HG03045 (cell line): ENCODE data around the gene RPL12.

Experiments used
- ATAC-seq: cut with Tn5 transposase; IDR thresholded peaks from one replicate; pipeline ENCODE4 v1.9.1; 2021; ENCODE audit warnings: mild to moderate bottlenecking, moderate library complexity; ENCODE audit not compliant: unreplicated experiment

Gene RPL12

DNA sequence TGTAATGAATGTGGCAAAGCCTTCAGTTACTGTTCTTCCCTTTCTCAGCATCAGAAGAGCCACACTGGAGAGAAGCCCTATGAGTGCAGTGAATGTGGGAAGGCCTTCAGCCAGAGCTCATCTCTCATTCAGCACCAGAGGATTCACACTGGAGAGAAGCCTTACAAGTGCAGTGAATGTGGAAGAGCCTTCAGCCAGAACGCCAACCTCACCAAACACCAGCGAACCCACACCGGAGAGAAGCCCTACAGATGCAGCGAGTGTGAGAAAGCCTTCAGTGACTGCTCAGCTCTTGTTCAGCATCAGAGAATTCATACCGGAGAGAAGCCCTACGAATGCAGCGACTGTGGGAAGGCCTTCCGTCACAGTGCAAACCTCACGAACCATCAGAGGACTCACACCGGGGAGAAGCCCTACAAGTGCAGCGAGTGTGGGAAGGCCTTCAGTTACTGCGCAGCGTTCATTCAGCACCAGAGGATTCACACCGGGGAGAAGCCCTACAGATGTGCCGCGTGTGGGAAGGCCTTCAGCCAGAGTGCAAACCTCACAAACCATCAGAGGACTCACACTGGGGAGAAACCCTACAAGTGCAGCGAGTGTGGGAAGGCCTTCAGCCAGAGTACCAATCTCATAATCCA is 6.8 kb downstream of the RPL12 start:
- no peak for ATAC-seq

DNA sequence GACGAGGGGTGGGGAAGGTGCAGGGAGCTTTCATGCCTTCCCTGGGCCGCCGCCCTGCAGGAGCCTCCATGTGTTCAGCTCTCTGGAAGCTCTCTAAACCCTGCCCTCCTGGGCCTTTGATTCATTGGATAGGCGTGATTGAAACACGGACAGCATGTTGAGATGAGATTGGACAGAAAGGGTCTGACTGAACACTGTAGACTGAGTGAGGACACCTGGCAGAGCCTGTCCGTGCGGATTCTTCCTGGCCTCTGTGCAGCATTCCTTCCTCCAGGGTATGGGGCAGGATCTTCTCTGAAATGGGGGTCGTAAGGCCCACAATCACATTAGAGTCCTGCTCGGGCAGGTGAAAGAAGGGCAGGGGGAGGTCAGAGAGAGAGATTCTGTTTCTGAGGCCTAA is 12.8 kb downstream of the RPL12 start:
- no peak for ATAC-seq

GRCh38 chr9:127437497-127438264 is 13.5 kb downstream of the RPL12 start:
- ATAC-seq, result no peak

GRCh38 chr9:127430415-127430814 is 20.8 kb downstream of the RPL12 start:
- ATAC-seq, result no peak

DNA sequence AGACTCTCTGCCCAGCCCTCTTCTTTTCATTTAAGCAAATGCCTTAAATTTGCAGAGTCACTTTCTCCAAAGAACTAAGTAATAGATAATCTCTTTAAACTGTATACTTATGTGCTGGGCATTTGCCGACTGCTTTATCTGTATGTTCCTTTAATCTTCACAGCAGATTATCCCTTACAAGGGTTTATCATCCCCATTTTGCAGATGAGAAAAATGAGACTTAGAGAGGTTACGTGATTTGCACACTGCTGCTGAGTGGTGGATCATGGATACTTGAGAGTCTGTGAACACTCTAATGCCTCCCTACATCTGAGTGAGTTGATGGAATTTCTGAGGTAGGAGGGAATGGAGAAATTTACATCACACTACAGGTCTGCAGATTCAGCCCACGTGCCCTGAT is 22.9 kb downstream of the RPL12 start:
- no peak for ATAC-seq

DNA sequence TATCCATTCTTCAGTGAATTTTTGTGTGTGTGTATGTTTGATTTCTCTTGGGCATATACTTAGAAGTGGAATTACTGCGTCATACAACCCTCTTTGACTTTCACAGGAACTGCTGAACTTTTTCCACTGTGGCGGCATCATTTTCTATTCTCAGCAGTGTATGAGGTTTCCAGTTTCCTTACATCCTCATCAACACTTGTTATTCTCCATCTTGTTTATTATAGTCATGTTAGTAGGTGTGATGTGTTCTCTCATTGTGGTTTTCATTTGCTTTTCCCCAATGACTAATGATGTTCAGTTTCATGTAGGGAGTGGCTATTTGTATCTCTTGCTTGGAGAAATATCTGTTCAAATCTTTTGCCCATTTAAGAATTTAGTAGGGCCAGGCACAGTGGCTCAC is 24.4 kb downstream of the RPL12 start:
- no peak for ATAC-seq

DNA sequence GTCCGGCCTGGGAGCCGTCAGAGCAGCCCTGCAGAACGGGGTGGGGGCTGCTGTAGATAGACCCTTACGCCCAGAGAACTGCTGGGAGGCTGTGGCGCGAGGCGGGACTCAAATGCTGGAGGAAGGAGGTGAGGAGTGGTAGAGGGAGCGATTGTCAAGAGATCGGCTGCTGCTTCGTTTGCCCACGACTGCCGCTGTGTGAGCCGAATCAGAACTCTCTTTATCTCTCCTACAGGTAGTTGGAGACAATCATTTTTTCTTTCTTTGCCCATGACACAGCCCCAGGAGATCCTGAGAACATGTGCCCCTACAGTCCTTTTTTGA is 26.6 kb downstream of the RPL12 start:
- ATAC-seq, result peak; percentile 18

DNA sequence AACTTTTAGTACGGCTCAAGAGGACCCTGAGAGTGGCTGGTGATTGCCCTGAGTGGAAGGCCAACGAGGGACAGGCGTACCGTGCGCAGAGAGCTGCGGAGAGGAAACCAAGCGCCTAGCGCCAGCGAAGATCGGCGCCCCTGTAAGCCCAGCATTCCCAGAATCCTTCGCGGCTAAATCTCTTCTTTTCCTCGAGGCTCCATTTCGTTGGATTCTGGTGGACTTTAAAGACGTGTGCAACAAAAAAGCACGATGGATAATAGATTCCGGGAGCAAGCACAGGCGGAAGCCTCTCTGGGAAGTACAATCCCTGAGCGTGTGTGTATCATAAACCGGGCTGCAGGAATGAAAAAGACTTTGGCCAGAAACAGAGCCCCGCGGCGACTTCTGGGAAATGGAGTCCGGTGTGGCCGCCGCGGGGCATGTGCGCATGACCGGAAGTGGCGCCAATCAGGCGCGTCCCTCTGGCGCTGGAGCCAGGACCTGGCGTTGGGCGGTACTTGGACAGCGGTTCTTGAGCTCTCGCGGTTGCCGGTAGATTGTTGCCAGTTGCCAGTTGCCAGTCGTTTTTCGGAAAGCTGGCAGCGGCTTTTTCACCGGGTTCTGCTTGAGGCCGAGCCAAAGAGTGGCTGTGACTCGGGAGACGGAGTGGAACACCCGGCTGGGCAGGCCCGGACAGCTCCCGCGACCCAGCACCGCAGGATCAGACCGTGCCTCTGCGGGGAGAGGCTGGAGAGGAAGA is 27.1 kb downstream of the RPL12 start, which contains the start of gene ZNF79:
TSS of gene ZNF79 (plus strand) at position 449 of the 742 bp plus-strand sequence. CDS start 406 bp downstream, outside the sequence.
- peak; percentile 79 for ATAC-seq

DNA sequence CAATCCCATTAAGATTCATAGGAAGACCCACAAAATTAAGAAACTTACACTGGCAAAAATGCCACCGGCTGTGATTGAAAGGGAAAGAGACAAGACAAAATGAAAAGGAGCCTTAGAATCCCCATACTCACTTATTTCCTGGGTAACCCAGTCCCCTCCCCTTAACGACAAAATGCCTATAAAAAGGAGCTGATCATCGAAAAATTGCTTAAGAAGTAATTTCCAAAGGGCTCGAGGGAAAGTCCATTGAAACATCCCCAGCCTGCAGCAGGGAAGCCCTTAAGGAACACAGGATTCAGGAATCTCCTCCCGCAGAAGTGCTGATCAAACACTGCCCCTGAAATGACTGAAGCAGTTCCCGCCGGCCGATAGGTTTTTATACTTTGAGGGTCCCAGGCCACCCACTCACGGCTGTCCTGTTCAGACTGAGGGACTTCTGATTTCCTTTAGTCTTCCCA is 27.7 kb downstream of the RPL12 start:
- ATAC-seq, result no peak

GRCh38 chr9:127422787-127423186 is 28.4 kb downstream of the RPL12 start:
- no peak for ATAC-seq

GRCh38 chr9:127422133-127422782 is 28.9 kb downstream of the RPL12 start:
- ATAC-seq, result no peak

- ATAC-seq, result no peak
Measured at GRCh38 chr9:127421057-127421456, 30.1 kb downstream of the RPL12 start.

GRCh38 chr9:127419348-127419747 is 31.9 kb downstream of the RPL12 start:
- ATAC-seq, result no peak

DNA sequence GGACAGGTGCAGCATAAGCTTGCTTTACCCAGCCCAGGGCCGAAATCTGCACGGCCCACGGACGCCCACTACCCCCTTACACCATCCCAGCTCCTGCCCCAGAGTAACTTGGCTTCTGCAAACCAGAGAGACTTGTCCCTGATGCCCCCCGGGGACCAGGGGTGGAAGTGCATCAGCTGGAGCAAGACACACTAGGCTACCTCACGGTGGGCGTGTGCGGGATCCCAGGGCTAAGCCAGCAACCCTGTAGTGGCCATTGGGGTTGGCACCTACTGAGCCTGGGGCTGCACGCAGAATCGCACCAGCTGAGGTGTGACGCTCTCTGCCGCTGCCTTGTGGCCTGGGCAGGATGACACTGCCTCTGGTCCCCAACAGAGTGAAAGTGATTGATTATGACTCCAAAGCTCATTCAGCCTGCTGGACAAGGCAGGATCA is 33.2 kb downstream of the RPL12 start:
- no peak for ATAC-seq

GRCh38 chr9:127417131-127418036 is 33.8 kb downstream of the RPL12 start:
- ATAC-seq, result no peak

DNA sequence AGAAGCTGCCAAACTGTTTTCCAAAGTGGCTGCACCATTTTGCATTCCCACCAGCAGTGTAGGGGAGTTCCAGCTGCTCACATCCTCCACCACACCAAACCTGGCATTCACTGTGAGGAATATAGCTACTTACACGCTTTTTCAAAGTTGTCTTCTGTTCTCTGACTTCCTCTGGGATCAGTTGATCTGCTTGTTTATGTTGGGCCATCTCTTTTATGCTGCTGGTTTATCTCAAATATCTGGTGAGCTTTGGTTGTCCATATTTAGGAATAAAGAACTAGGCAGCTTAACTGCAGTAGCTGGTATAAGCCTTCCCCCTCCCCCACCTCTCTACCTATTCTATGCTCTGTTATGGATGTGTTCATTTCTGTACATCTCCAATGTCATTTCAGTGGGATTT is 35.5 kb downstream of the RPL12 start:
- ATAC-seq, result no peak

DNA sequence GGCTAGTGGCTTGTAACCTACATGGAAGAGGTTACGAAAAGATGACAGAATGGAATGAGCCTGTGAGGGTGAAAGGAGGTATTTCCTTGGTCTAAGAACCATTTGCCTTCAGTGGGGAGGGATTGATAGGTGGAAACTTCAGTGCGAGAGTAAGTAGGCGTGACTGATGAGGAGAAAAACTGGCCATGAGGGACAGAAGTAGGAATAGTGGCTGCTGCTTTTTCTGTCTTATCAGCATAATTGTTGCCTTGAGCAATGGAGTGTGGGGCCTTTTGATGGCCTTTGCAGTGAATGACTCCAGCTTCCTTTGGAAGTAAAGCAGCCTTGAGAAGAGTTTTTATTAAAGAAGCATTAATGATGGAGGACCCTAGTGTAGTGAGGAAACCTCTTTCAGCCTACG is 36.1 kb downstream of the RPL12 start:
- ATAC-seq, result no peak

DNA sequence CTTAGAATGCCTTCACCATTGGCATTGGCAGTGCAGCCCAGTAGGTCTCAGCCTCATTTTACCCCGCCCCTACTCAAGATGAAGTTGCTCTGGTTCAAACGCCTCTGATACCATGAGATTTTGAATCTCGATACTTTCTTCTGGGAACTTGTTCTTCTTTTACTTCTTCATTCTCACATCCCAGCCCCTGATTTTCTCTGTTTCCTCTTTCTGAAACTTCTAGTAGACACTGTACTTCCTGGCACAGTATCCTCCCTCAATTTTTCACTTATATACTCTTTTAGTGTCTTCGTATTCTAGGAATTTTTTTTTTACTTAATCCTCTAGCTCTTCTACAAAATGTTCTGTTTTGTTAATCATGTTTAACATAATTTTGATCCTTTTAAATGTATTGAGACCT is 40.1 kb downstream of the RPL12 start:
- no peak for ATAC-seq

DNA sequence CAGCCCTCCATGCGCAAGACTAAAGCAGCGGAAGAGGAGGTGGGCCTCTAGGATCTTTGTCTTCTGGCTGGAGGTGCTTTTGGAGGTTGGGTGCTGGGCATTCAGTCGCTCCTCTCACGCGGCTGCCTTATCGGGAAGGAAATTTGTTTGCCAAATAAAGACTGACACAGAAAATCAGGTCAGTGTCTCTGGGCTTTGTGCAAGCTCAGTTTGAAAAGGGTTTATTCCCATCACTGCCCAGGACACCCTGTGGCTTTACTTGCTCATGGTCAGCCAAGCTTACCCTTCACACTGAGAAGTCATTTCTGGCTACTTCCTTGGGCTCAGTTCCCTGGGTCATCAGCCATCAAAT is 43.7 kb downstream of the RPL12 start:
- no peak for ATAC-seq

DNA sequence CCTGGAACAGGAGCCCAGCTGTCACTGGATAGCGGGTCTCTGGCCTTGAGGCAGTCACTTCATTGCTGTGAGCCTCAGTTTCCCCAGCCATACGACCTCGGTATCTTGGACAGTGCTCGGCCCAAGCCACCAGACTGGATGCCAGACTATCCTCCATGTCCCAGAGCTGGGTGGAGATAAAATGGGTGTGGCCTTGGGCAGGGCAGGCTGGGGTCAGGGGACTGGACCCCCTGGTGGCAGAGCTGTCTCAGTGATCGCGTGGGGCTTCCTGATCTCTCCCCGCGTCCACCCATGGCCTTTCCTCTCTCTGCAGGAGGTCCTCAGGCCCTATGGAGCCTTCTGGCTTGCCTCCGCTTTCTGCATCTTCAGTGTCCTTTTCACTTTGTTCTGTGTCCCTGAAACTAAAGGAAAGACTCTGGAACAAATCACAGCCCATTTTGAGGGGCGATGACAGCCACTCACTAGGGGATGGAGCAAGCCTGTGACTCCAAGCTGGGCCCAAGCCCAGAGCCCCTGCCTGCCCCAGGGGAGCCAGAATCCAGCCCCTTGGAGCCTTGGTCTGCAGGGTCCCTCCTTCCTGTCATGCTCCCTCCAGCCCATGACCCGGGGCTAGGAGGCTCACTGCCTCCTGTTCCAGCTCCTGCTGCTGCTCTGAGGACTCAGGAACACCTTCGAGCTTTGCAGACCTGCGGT is 44.3 kb downstream of the RPL12 start:
- ATAC-seq, result no peak
